Smooth muscle cell (in vitro differentiated cells): ENCODE measurements around the gene GRIFIN. TPM values are rescaled to one million over a fixed set of nuclear protein-coding genes. Genes with fewer than 3 reads are reported as not detected.

ENCODE experiments used
- DNase-seq: peaks from one replicate; lab custom pipeline; 2025; ENCODE audit not compliant: unreplicated experiment; lab: John Stamatoyannopoulos, UW
- H2AFZ ChIP-seq: fragments of 200-600 bp; sonication (generic); 2 replicates; pipeline ENCODE4 v1.6.0; 2016; ENCODE audit warnings: antibody characterized with exemption, low read depth, mild to moderate bottlenecking
- H3F3A ChIP-seq: fragments of 200-600 bp; sonication (generic); 2 replicates; pipeline ENCODE4 v1.6.0; 2017; ENCODE audit warnings: antibody characterized with exemption, low read depth
- H3K27ac ChIP-seq: fragments of 200-600 bp; sonication (generic); 2 replicates; pipeline ENCODE4 v1.5.1; 2016; ENCODE audit warnings: low read depth, mild to moderate bottlenecking
- H3K27me3 ChIP-seq: fragments of 200-600 bp; sonication (generic); 2 replicates; pipeline ENCODE4 v1.6.1; 2016; ENCODE audit warnings: low read depth, mild to moderate bottlenecking
- H3K36me3 ChIP-seq: fragments of 200-600 bp; sonication (generic); 2 replicates; pipeline ENCODE4 v1.5.1; 2016; ENCODE audit warnings: low read depth
- H3K4me1 ChIP-seq: fragments of 200-600 bp; sonication (generic); 2 replicates; pipeline ENCODE4 v1.5.1; 2016; ENCODE audit warnings: low read depth
- H3K4me2 ChIP-seq: fragments of 200-600 bp; sonication (generic); 2 replicates; pipeline ENCODE4 v1.6.0; 2016; ENCODE audit warnings: mild to moderate bottlenecking
- H3K4me3 ChIP-seq: fragments of 200-600 bp; sonication (generic); 2 replicates; pipeline ENCODE4 v1.5.1; 2016; ENCODE audit warnings: mild to moderate bottlenecking
- H3K79me2 ChIP-seq: fragments of 200-600 bp; sonication (generic); 2 replicates; pipeline ENCODE4 v1.6.0; 2016; ENCODE audit warnings: low read depth, mild to moderate bottlenecking
- H3K9ac ChIP-seq: fragments of 200-600 bp; sonication (generic); 2 replicates; pipeline ENCODE4 v1.6.0; 2016; ENCODE audit warnings: low read depth
- H3K9me3 ChIP-seq: fragments of 200-600 bp; sonication (generic); replicated peaks from 2 replicates; pipeline ENCODE4 v1.5.1; 2016; ENCODE audit warnings: low read depth
- H4K20me1 ChIP-seq: fragments of 200-600 bp; sonication (generic); 2 replicates; pipeline ENCODE4 v1.6.0; 2016; ENCODE audit warnings: low read depth
- WGBS: methylation state at CpG from one replicate; pipeline ENCODE4 v1.1.7; 2016; ENCODE audit warnings: low lambda C conversion rate; 5-methylcytosine and 5-hydroxymethylcytosine counted together
- polyA plus RNA-seq: library from polyadenylated mRNA; unstranded; fragments of >200 nt; fragmentation: Nextera tagmentation; extraction: Ambion mirVana; gene quantifications from 2 replicates; pipeline ENCODE4 v1.2.1, GENCODE V29; 2016
- total RNA-seq: library from RNA; depleted of rRNA; stranded (reverse); fragments of >200 nt; gene quantifications from 2 replicates; pipeline ENCODE4 v1.2.3, GENCODE V29; 2014
- TF ChIP-seq, protein P1 (sequence below): fragments of 200-600 bp; sonication (generic); IDR thresholded peaks from 2 replicates; pipeline ENCODE4 v1.5.1; 2017; ENCODE audit warnings: borderline replicate concordance, mild to moderate bottlenecking, antibody characterized with exemption; ENCODE audit not compliant: insufficient read depth, poor library complexity, severe bottlenecking

Gene GRIFIN
- total and polyA plus RNA-seq, 2 experiments from 2014 or later: not detected

GRCh38 chr7:2440608-2441245 lies 35.5 kb downstream of the GRIFIN start:
- H3K36me3 ChIP-seq: no peaks in the 10 kb centered on the region
- no peak overlapping the region for H3K9ac ChIP-seq
- 76% methylated on average over 21 of the region's 21 CpGs for WGBS
- H3K27me3 ChIP-seq: no peaks in the 10 kb centered on the region
- H3K4me2 ChIP-seq: no peak overlapping the region
- no peaks in the 10 kb centered on the region for H4K20me1 ChIP-seq
- H3K4me3 ChIP-seq: no peak overlapping the region
- no peak for DNase-seq
- no peak overlapping the region for H2AFZ ChIP-seq
- TF ChIP-seq, protein P1, sequence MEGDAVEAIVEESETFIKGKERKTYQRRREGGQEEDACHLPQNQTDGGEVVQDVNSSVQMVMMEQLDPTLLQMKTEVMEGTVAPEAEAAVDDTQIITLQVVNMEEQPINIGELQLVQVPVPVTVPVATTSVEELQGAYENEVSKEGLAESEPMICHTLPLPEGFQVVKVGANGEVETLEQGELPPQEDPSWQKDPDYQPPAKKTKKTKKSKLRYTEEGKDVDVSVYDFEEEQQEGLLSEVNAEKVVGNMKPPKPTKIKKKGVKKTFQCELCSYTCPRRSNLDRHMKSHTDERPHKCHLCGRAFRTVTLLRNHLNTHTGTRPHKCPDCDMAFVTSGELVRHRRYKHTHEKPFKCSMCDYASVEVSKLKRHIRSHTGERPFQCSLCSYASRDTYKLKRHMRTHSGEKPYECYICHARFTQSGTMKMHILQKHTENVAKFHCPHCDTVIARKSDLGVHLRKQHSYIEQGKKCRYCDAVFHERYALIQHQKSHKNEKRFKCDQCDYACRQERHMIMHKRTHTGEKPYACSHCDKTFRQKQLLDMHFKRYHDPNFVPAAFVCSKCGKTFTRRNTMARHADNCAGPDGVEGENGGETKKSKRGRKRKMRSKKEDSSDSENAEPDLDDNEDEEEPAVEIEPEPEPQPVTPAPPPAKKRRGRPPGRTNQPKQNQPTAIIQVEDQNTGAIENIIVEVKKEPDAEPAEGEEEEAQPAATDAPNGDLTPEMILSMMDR: no peak
- no peaks in the 10 kb centered on the region for H3K4me1 ChIP-seq
- H3K79me2 ChIP-seq: no peaks in the 10 kb centered on the region
- no peaks in the 10 kb centered on the region for H3F3A ChIP-seq
- H3K9me3 ChIP-seq: no peaks in the 10 kb centered on the region
- no peak overlapping the region for H3K27ac ChIP-seq

- no peak overlapping the region for H2AFZ ChIP-seq
- H3K79me2 ChIP-seq: no peaks in the 10 kb centered on the region
- no peaks in the 10 kb centered on the region for H3K9me3 ChIP-seq
- no peak overlapping the region for H3K4me2 ChIP-seq
- TF ChIP-seq, protein P1: no peak
- no peak overlapping the region for H3K27ac ChIP-seq
- H3F3A ChIP-seq: no peaks in the 10 kb centered on the region
- 92% methylated on average over 12 of the region's 13 CpGs for WGBS
- no peak for DNase-seq
- H3K4me3 ChIP-seq: no peak overlapping the region
- H4K20me1 ChIP-seq: peaks cover 7% of the 10 kb centered on the region
- H3K27me3 ChIP-seq: no peaks in the 10 kb centered on the region
- no peaks in the 10 kb centered on the region for H3K36me3 ChIP-seq
- H3K4me1 ChIP-seq: no peaks in the 10 kb centered on the region
- no peak overlapping the region for H3K9ac ChIP-seq
Observed at GRCh38 chr7:2438775-2439174, 37.4 kb downstream of the GRIFIN start.

GRCh38 chr7:2438186-2438585 lies 38.0 kb downstream of the GRIFIN start:
- no peak for DNase-seq
- Histone ChIP-seq H4K20me1 (peaks cover 7% of the 10 kb centered on the region), H3K4me1 (no peaks in the 10 kb centered on the region), H3K9ac (no peak overlapping the region), H2AFZ (no peak overlapping the region), H3K36me3 (no peaks in the 10 kb centered on the region), H3K27ac (no peak overlapping the region), H3K9me3 (no peaks in the 10 kb centered on the region), H3K4me3 (no peak overlapping the region), H3K27me3 (no peaks in the 10 kb centered on the region), H3K4me2 (no peak overlapping the region), H3F3A (no peaks in the 10 kb centered on the region), H3K79me2 (no peaks in the 10 kb centered on the region)
- 92% methylated on average over 7 of the region's 7 CpGs for WGBS
- TF ChIP-seq, protein P1: no peak

GRCh38 chr7:2437537-2438148 lies 38.6 kb downstream of the GRIFIN start:
- H2AFZ ChIP-seq: no peak overlapping the region
- no peak overlapping the region for H3K27ac ChIP-seq
- H3K79me2 ChIP-seq: no peaks in the 10 kb centered on the region
- H3K4me1 ChIP-seq: no peaks in the 10 kb centered on the region
- no peak overlapping the region for H3K9ac ChIP-seq
- no peaks in the 10 kb centered on the region for H3F3A ChIP-seq
- no peaks in the 10 kb centered on the region for H3K27me3 ChIP-seq
- H3K36me3 ChIP-seq: no peaks in the 10 kb centered on the region
- no peaks in the 10 kb centered on the region for H3K9me3 ChIP-seq
- DNase-seq: no peak
- H4K20me1 ChIP-seq: peaks cover 7% of the 10 kb centered on the region
- no peak overlapping the region for H3K4me2 ChIP-seq
- H3K4me3 ChIP-seq: no peak overlapping the region
- 95% methylated on average over 16 of the region's 16 CpGs for WGBS
- TF ChIP-seq, protein P1: no peak
